ENCODE results near the gene CCNL1.
"Not testable (repeated sequence)": the region's sequence is repeated elsewhere in the genome, so short reads cannot be mapped to it uniquely, and the experiment has no call there.

CCNL1 gene

DNA sequence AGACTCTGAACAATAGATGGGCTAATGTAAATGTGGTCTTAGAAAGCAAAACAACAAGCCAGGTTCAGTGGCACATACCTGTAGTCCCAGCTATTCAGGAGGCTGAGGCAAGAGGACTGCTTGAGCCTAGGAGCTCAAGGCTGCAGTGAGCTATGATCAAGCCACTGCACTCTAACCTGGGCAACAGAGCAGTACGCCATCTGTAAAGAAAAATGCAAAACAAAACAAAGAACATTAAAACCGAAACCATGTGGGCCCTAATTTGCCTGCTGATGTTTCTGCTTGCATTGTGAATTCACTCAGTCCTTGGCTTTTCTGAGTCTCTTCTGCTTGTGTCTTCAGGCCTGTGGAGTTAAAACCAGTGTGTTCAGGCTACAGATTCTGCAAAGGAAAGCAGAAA is 56.7 kb downstream of the CCNL1 start:
- CTCF ChIA-PET, result interaction anchor here (44.0 to 60.7 kb wide), 2 partner anchors 5 to 15 kb away, joined by 1428 read pairs; no protein-coding TSS in a partner anchor

DNA sequence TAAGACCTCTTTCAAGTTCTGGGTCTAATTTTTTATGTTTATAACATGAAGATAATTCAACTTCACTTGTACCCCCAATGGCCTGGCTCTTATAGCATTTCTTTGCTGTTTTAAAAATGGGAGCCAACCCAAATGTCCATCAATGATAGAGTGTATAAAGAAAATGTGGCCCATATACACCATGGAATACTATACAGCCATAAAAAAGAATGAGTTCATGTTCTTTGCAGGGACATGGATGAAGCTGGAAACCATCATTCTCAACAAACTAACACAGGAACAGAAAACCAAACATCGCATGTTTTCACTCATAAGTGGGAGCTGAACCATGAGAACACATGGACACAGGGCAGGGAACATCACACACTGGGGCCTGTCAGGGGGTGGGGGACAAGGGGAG is 57.4 kb downstream of the CCNL1 start:
- CTCF ChIA-PET, result interaction anchor here (1.0 to 60.7 kb wide), 3 partner anchors 4 to 429 kb away, joined by 4 to 1428 read pairs (median 1428); no protein-coding TSS in a partner anchor
- POLR2A ChIA-PET, result interaction anchor here (2.0 kb wide), 1 partner anchor 14 kb away, joined by 12 read pairs; no protein-coding TSS in a partner anchor
- not testable (repeated sequence) for DNase-seq (ENCODE audit: extremely low spot score)

More for the DNA sequence above, 56.7 kb downstream of the CCNL1 start:
- peak; percentile 69 for DNase-seq (ENCODE audit: extremely low spot score)
- TF ChIP-seq, protein P1, sequence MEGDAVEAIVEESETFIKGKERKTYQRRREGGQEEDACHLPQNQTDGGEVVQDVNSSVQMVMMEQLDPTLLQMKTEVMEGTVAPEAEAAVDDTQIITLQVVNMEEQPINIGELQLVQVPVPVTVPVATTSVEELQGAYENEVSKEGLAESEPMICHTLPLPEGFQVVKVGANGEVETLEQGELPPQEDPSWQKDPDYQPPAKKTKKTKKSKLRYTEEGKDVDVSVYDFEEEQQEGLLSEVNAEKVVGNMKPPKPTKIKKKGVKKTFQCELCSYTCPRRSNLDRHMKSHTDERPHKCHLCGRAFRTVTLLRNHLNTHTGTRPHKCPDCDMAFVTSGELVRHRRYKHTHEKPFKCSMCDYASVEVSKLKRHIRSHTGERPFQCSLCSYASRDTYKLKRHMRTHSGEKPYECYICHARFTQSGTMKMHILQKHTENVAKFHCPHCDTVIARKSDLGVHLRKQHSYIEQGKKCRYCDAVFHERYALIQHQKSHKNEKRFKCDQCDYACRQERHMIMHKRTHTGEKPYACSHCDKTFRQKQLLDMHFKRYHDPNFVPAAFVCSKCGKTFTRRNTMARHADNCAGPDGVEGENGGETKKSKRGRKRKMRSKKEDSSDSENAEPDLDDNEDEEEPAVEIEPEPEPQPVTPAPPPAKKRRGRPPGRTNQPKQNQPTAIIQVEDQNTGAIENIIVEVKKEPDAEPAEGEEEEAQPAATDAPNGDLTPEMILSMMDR (IDR thresholded peaks at IDR 0.05; ENCODE audit: control extremely low read depth, extremely low read depth, low read depth, missing control alignments), result no peak
- POLR2A ChIA-PET, result interaction anchor here (0.6 to 2.0 kb wide), 2 partner anchors 14 to 29 kb away, joined by 3 to 12 read pairs; no protein-coding TSS in a partner anchor

DNA sequence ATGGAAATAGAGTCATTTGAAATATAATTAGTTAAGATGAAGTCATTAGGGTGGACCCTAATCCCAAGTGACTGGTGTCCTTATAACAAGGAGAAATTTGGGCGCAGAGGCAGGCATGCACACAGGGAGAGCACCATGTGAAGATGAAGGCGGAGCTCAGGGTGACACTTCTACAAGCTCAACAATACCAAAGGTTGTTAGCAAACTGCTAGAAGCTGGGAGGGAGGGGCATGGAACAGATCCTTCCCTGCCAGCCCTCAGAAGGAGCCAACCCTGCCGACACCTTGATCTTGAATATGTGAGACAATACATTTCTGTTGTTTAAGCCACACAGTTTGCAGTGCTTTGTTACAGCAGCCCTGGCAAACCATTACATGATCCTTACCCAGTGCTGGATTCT is 57.8 kb downstream of the CCNL1 start:
- no peak for DNase-seq (ENCODE audit: extremely low spot score)
- CTCF ChIA-PET, result interaction anchor here (1.0 to 60.7 kb wide), 3 partner anchors 3 to 428 kb away, joined by 4 to 1428 read pairs (median 1428); no protein-coding TSS in a partner anchor
- TF ChIP-seq, protein P1 (IDR thresholded peaks at IDR 0.05; ENCODE audit: control extremely low read depth, extremely low read depth, low read depth, missing control alignments), result no peak
- POLR2A ChIA-PET, result interaction anchor here (2.0 kb wide), 1 partner anchor 13 kb away, joined by 12 read pairs; no protein-coding TSS in a partner anchor

DNA sequence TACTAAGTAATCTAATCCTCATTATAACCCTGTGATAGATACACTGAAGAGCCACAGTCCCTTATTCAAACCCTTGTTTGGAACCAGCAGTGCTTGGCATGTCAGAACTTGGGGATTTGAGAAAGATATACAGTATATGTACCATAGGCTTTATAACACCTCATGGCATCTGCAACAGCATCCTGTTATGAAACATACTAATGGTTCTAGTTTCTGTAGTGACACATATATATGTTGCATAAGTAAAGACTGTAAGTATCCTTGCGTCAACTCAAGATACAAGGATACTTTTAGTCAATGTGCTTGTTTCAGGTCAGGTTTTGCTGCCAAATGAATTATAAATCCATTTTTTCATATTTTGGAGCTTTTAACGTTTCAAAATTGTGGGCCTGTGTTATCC is 58.5 kb downstream of the CCNL1 start:
- DNase-seq (ENCODE audit: extremely low spot score), result no peak

DNA sequence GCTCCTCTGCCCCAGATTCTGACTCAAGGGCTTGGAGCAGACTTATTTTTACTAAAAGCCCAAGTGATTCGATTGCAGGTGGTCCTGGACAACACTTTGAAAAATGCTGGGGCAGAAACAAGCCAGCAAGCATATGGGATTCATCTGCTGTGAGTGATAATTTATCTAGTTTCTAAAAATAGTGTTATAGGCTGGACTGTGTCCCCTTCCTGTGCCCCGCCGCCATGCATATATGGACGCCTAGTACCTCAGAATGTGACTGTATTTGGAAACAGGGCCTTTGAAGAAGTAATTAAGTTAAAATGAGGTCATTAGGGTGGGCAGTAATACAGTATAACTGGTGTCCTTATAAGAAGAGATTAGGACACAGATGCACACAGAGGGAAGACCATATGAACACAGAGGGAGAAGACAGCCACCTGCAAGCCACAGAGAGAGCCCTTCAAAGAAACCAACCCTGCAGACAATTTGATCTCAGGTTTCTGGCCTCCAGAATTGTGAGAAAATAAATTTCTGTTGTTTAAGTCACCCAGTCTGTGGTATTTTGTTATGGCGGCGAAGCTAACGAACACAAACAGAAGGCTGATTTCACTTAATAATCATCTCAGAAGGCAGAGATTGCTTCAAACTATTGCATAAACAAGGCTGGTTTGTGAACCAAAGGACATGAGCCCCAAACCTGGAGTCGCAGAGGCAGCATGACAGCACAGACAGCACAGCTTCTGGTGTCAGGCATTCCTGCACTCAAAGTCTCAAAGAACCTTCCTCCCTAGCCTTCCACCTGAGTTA is 59.1 kb downstream of the CCNL1 start:
- CTCF ChIA-PET, result interaction anchor here (44.0 to 60.7 kb wide), 2 partner anchors 2 to 17 kb away, joined by 1428 read pairs; no protein-coding TSS in a partner anchor
- DNase-seq (ENCODE audit: extremely low spot score), result no peak
- POLR2A ChIA-PET, result no interaction called here
- TF ChIP-seq, protein P1 (IDR thresholded peaks at IDR 0.05; ENCODE audit: control extremely low read depth, extremely low read depth, low read depth, missing control alignments), result no peak

More for the DNA sequence above, 58.5 kb downstream of the CCNL1 start:
- TF ChIP-seq, protein P1 (IDR thresholded peaks at IDR 0.05; ENCODE audit: control extremely low read depth, extremely low read depth, low read depth, missing control alignments), result no peak
- POLR2A ChIA-PET, result no interaction called here
- CTCF ChIA-PET, result interaction anchor here (1.0 to 60.7 kb wide), 3 partner anchors 3 to 428 kb away, joined by 4 to 1428 read pairs (median 1428); no protein-coding TSS in a partner anchor

DNA sequence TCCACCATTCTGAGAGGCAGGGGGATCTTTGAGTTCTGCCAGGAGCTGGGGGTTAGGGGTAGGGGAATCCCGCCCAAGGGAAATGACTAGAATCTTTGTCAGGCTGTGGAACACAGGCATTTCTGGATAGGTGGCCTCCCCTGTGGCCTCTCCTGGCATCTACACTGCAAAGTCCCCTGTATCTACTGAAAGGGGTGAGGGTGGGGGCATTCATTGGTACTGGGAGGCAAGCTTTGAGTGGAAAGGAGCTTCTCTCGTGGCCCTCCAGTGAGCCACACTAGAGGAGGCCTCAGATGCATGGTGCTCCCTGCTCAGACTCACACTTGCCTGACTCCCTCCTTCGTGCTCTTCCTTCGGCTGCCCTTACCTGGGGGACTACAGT is 59.9 kb downstream of the CCNL1 start:
- TF ChIP-seq, protein P1 (IDR thresholded peaks at IDR 0.05; ENCODE audit: control extremely low read depth, extremely low read depth, low read depth, missing control alignments), result no peak
- ChIA-PET CTCF (interaction anchor here (44.0 to 60.7 kb wide), 2 partner anchors 1 to 18 kb away, joined by 1428 read pairs; no protein-coding TSS in a partner anchor), POLR2A (no interaction called here)
- DNase-seq (ENCODE audit: extremely low spot score), result no peak

Data from GM10248 (cell line).